Measurements from ENCODE around the gene MRPL47.

DNA sequence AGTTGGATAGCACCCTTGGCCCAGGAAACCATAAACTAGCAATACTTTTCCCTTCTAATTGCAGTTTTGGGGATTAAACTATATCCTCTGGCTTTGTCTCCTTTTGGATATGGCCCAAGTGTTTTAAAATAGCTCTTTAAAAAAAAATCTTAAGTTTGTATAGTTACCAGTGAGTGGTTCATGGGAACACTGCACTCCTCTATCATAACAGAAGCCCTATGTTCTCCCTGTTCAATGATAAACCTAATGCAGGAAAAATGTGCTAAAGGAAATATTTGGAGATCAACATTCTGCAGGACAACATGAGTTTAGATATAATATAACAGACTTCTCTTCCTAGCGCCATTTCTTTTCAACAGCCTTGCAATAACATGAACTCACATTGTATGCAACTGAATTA lies 13.1 kb downstream of the MRPL47 start:
- TF ChIP-seq, protein P1, sequence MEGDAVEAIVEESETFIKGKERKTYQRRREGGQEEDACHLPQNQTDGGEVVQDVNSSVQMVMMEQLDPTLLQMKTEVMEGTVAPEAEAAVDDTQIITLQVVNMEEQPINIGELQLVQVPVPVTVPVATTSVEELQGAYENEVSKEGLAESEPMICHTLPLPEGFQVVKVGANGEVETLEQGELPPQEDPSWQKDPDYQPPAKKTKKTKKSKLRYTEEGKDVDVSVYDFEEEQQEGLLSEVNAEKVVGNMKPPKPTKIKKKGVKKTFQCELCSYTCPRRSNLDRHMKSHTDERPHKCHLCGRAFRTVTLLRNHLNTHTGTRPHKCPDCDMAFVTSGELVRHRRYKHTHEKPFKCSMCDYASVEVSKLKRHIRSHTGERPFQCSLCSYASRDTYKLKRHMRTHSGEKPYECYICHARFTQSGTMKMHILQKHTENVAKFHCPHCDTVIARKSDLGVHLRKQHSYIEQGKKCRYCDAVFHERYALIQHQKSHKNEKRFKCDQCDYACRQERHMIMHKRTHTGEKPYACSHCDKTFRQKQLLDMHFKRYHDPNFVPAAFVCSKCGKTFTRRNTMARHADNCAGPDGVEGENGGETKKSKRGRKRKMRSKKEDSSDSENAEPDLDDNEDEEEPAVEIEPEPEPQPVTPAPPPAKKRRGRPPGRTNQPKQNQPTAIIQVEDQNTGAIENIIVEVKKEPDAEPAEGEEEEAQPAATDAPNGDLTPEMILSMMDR (IDR thresholded peaks at IDR 0.05; ENCODE audit: low read depth, low read length), result no peak
- no peak for TF ChIP-seq EZH2phosphoT487 (IDR thresholded peaks at IDR 0.05; ENCODE audit: low read depth)
